ENCODE results near the gene PRKACA. TPM values are rescaled to one million over a fixed set of nuclear protein-coding genes. Genes with fewer than 3 reads are reported as not detected.

PRKACA gene
- total and polyA plus RNA-seq, 10 of the 15 experiments (the other 5 are each of a cell fraction or from before 2014, with no cell fraction given): 0.53 to 68.5 (median 11.2) TPM

DNA sequence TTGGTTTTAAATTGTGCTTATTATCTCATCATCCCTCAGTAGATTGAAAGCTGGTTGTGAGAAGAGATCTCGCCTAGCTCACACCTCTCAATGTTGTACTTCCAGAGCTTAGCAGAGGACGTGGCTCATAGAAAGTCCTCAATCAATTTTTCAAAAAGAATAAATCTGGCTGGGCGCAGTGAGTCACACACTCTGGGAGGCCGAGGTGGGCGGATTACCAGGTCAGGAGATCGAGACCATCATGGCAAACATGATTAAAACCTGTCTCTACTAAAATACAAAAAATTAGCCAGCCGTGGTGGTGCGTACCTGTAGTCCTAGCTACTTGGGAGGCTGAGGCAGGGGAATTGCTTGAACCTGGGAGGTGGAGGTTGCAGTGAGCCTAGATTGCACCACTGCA, 23.5 kb upstream of the PRKACA start:
- RAD21 ChIA-PET (ENCODE audit: unreplicated experiment): no interaction called here
- Histone ChIP-seq H3K36me3 (ENCODE audit: control insufficient read depth in 2 of 2, insufficient read depth in 2 of 2, low read length in 1 of 2) (no peaks in the 10 kb centered on the region), H3K27me3 (replicated peaks in 1 of 2; ENCODE audit: control insufficient read depth in 2 of 2, insufficient read depth in 2 of 2, low read length in 1 of 2) (no peaks in the 10 kb centered on the region), H3K9ac (ENCODE audit: control insufficient read depth, insufficient read depth, low read length) (no peak overlapping the region), H2AFZ (ENCODE audit: control insufficient read depth, low read depth, low read length) (no peak overlapping the region), H3K4me1 (ENCODE audit: control insufficient read depth, insufficient read depth, low read length) (no peaks in the 10 kb centered on the region), H3K27ac (ENCODE audit: control insufficient read depth, insufficient read depth) (no peak overlapping the region), H3K4me2 (ENCODE audit: control insufficient read depth, insufficient read depth) (no peak overlapping the region), H3K4me3 (no peak overlapping the region), H4K20me1 (ENCODE audit: control insufficient read depth, insufficient read depth) (no peaks in the 10 kb centered on the region), H3K9me3 (replicated peaks; ENCODE audit: control insufficient read depth, insufficient read depth, low read length) (no peaks in the 10 kb centered on the region), H3K79me2 (ENCODE audit: control insufficient read depth, insufficient read depth, low read length) (peaks cover 9% of the 10 kb centered on the region)
- intact Hi-C loops (cut with micrococcal nuclease; ENCODE audit: unreplicated experiment): no loop called here
- in situ Hi-C loops (cut with MboI): no loop called here
- DNase-seq (ENCODE audit: low read depth, low spot score) (no peak), ATAC-seq (no peak), FAIRE-seq (no peak)
- SMC1A ChIA-PET (ENCODE audit: uncharacterized antibody, unreplicated experiment): interaction anchor here (0.9 to 1.7 kb wide), 3 partner anchors 10 to 207 kb away, joined by 3 read pairs; no protein-coding TSS in a partner anchor
- no peak for TF ChIP-seq MTA2 (IDR thresholded peaks at IDR 0.05; ENCODE audit: low read depth)
- no peak for TF ChIP-seq REST (IDR thresholded peaks at IDR 0.05; ENCODE audit: low read depth, low read length)
- BruUV-seq (replicated peaks): no TSS peak
- POLR2A ChIA-PET: no interaction called here
- CTCF ChIA-PET: interaction anchor here (1.0 to 1.9 kb wide), 5 partner anchors 22 to 340 kb away, joined by 3 to 5 read pairs (median 4); no protein-coding TSS in a partner anchor
- 99% methylated on average over 8 of the region's 8 CpGs for WGBS (ENCODE audit: insufficient coverage, insufficient replicate concordance, low lambda C conversion rate, missing lambda C conversion rate)

DNA sequence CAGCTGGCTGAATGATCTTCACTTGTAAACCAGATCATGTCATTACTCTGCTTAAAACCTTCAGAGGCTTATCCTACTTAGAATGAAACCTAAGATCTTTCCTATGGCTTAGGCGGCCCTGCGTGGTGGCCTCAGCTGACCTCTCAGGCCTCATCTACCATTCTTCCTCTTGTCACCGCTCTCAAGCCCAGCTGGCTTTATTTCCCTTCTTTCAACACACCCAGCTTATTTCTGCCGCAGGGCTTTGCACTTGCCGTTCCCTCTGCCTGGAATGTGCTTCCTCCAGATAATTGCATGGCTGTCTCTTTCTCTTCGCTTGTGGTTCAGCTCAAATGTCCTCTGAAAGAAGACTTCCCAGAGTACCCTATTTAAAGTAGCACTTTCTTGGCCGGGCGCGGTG, 22.4 kb upstream of the PRKACA start:
- RAD21 ChIA-PET (ENCODE audit: unreplicated experiment): interaction anchor here (1.5 kb wide), 1 partner anchor 209 kb away, joined by 3 read pairs; no protein-coding TSS in a partner anchor
- H2AFZ ChIP-seq (ENCODE audit: control insufficient read depth, low read depth, low read length): no peak overlapping the region
- ATAC-seq (no peak), FAIRE-seq (no peak), DNase-seq (ENCODE audit: low read depth, low spot score) (no peak)
- POLR2A ChIA-PET: interaction anchor here (0.6 to 1.4 kb wide), 2 partner anchors 12 to 252 kb away, joined by 3 read pairs; no protein-coding TSS in a partner anchor
- H3K79me2 ChIP-seq (ENCODE audit: control insufficient read depth, insufficient read depth, low read length): peaks cover 19% of the 10 kb centered on the region
- H3K9me3 ChIP-seq (replicated peaks; ENCODE audit: control insufficient read depth, insufficient read depth, low read length): no peaks in the 10 kb centered on the region
- H3K27ac ChIP-seq (ENCODE audit: control insufficient read depth, insufficient read depth): no peak overlapping the region
- H4K20me1 ChIP-seq (ENCODE audit: control insufficient read depth, insufficient read depth): no peaks in the 10 kb centered on the region
- no peak overlapping the region for H3K9ac ChIP-seq (ENCODE audit: control insufficient read depth, insufficient read depth, low read length)
- CTCF ChIA-PET: interaction anchor here (1.0 to 2.3 kb wide), 6 partner anchors 11 to 340 kb away, joined by 3 to 8 read pairs (median 4); no protein-coding TSS in a partner anchor
- no TSS peak for BruUV-seq (replicated peaks)
- intact Hi-C loops (cut with micrococcal nuclease; ENCODE audit: unreplicated experiment) (loop anchor here (5.0 kb wide), 1 partner anchor 267 kb away; no protein-coding TSS in a partner anchor), in situ Hi-C loops (cut with MboI) (no loop called here)
- H3K4me3 ChIP-seq: no peak overlapping the region
- SMC1A ChIA-PET (ENCODE audit: uncharacterized antibody, unreplicated experiment): interaction anchor here (0.7 to 1.7 kb wide), 5 partner anchors 163 to 258 kb away, joined by 3 read pairs; no protein-coding TSS in a partner anchor
- H3K4me1 ChIP-seq (ENCODE audit: control insufficient read depth, insufficient read depth, low read length): 0 out of 2 replicates have a peak, but pooled peaks cover 3% of the 10 kb centered on the region
- WGBS (ENCODE audit: insufficient coverage, insufficient replicate concordance, low lambda C conversion rate, missing lambda C conversion rate): over 99% methylated on average over 9 of the region's 9 CpGs
- no peaks in the 10 kb centered on the region for H3K27me3 ChIP-seq (replicated peaks in 1 of 2; ENCODE audit: control insufficient read depth in 2 of 2, insufficient read depth in 2 of 2, low read length in 1 of 2)
- no peak overlapping the region for H3K4me2 ChIP-seq (ENCODE audit: control insufficient read depth, insufficient read depth)
- H3K36me3 ChIP-seq (ENCODE audit: control insufficient read depth in 2 of 2, insufficient read depth in 2 of 2, low read length in 1 of 2): no peaks in the 10 kb centered on the region
- TF ChIP-seq ZZZ3 (IDR thresholded peaks at IDR 0.05; ENCODE audit: control insufficient read depth, insufficient read length, low read depth): no peak
- TF ChIP-seq WRNIP1 (IDR thresholded peaks at IDR 0.05; ENCODE audit: borderline replicate concordance, low read depth, low read length): no peak
- TF ChIP-seq, protein P1, sequence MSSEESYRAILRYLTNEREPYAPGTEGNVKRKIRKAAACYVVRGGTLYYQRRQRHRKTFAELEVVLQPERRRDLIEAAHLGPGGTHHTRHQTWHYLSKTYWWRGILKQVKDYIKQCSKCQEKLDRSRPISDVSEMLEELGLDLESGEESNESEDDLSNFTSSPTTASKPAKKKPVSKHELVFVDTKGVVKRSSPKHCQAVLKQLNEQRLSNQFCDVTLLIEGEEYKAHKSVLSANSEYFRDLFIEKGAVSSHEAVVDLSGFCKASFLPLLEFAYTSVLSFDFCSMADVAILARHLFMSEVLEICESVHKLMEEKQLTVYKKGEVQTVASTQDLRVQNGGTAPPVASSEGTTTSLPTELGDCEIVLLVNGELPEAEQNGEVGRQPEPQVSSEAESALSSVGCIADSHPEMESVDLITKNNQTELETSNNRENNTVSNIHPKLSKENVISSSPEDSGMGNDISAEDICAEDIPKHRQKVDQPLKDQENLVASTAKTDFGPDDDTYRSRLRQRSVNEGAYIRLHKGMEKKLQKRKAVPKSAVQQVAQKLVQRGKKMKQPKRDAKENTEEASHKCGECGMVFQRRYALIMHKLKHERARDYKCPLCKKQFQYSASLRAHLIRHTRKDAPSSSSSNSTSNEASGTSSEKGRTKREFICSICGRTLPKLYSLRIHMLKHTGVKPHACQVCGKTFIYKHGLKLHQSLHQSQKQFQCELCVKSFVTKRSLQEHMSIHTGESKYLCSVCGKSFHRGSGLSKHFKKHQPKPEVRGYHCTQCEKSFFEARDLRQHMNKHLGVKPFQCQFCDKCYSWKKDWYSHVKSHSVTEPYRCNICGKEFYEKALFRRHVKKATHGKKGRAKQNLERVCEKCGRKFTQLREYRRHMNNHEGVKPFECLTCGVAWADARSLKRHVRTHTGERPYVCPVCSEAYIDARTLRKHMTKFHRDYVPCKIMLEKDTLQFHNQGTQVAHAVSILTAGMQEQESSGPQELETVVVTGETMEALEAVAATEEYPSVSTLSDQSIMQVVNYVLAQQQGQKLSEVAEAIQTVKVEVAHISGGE (CRISPR knock-in tag; IDR thresholded peaks at IDR 0.05): no peak
- no peak for TF ChIP-seq RELB (IDR thresholded peaks at IDR 0.05; ENCODE audit: low read depth)
- no peak for TF ChIP-seq SRF (IDR thresholded peaks at IDR 0.05; ENCODE audit: low read depth in 2 of 2, low read length in 2 of 2)

All from GM12878 (cell line).